GM23338 (cell line): ENCODE results near the gene PPTC7. TPM values are rescaled to one million over a fixed set of nuclear protein-coding genes. Genes with fewer than 3 reads are reported as not detected.
"Not testable (repeated sequence)": the region's sequence is repeated elsewhere in the genome, so short reads cannot be mapped to it uniquely, and the experiment has no call there.

Experiments
- ATAC-seq: fragments of 200-7000 bp; cut with Tn5 transposase; 3 replicates; pipeline ENCODE4 v1.9.1; 2020
- DNase-seq: peaks from one replicate; pipeline ENCODE4 v3.0.0-alpha.2; 2015; ENCODE audit warnings: low spot score
- H2AFZ ChIP-seq: fragments of 200-600 bp; sonication (generic); 2 replicates; pipeline ENCODE4 v1.8.0; 2016; ENCODE audit warnings: antibody characterized with exemption, mild to moderate bottlenecking, moderate library complexity
- H3F3A ChIP-seq: fragments of 200-600 bp; sonication (generic); replicated peaks from 2 replicates; pipeline ENCODE4 v1.8.0; 2017; ENCODE audit warnings: antibody characterized with exemption, mixed run types, low read depth
- H3K27ac ChIP-seq: fragments of 200-600 bp; sonication (generic); 2 replicates; pipeline ENCODE4 v1.6.1; 2016; ENCODE audit warnings: low read depth
- H3K27me3 ChIP-seq: fragments of 200-600 bp; sonication (generic); 2 replicates; pipeline ENCODE4 v1.8.0; 2016; ENCODE audit warnings: mild to moderate bottlenecking, mixed run types, moderate library complexity; ENCODE audit not compliant: insufficient read depth
- H3K36me3 ChIP-seq: fragments of 200-600 bp; sonication (generic); 2 replicates; pipeline ENCODE4 v1.8.0; 2016; ENCODE audit warnings: mild to moderate bottlenecking; ENCODE audit not compliant: insufficient read depth
- H3K4me1 ChIP-seq: fragments of 200-600 bp; sonication (generic); 2 replicates; pipeline ENCODE4 v1.8.0; 2016; ENCODE audit warnings: mild to moderate bottlenecking, moderate library complexity; ENCODE audit not compliant: insufficient read depth
- H3K4me2 ChIP-seq: fragments of 200-600 bp; sonication (generic); 2 replicates; pipeline ENCODE4 v1.7.1; 2017; ENCODE audit warnings: mixed run types
- H3K4me3 ChIP-seq: fragments of 200-600 bp; sonication (generic); 2 replicates; pipeline ENCODE4 v1.6.1; 2016; ENCODE audit warnings: mixed run types
- H3K79me2 ChIP-seq: fragments of 200-600 bp; sonication (generic); replicated peaks from 2 replicates; pipeline ENCODE4 v1.8.0; 2017; ENCODE audit warnings: mild to moderate bottlenecking; ENCODE audit not compliant: insufficient read depth
- H3K9me2 ChIP-seq: fragments of 200-600 bp; sonication (generic); 2 replicates; pipeline ENCODE4 v1.8.0; 2017; ENCODE audit not compliant: insufficient read depth
- H4K20me1 ChIP-seq: fragments of 200-600 bp; sonication (generic); replicated peaks from 2 replicates; pipeline ENCODE4 v1.8.0; 2017; ENCODE audit warnings: mild to moderate bottlenecking; ENCODE audit not compliant: insufficient read depth
- H3K27ac Mint-ChIP-seq: 2 replicates; pipeline ENCODE4 v1.8.0; 2020; ENCODE audit warnings: inconsistent platforms, mild to moderate bottlenecking, moderate library complexity, mixed read lengths
- H3K27me3 Mint-ChIP-seq: 3 replicates; pipeline ENCODE4 v1.8.0; 2022; ENCODE audit warnings: low read depth, mild to moderate bottlenecking, moderate library complexity, mixed read lengths, inconsistent platforms; ENCODE audit not compliant: insufficient read depth, poor library complexity
- H3K36me3 Mint-ChIP-seq: 3 replicates; pipeline ENCODE4 v1.8.0; 2021; ENCODE audit warnings: low read depth, mild to moderate bottlenecking, inconsistent platforms, moderate library complexity, mixed read lengths
- H3K4me1 Mint-ChIP-seq: 3 replicates; pipeline ENCODE4 v1.8.0; 2020; ENCODE audit warnings: mild to moderate bottlenecking, inconsistent platforms, mixed read lengths
- H3K4me3 Mint-ChIP-seq: 3 replicates; pipeline ENCODE4 v1.8.0; 2021; ENCODE audit warnings: moderate library complexity, mild to moderate bottlenecking, inconsistent platforms, mixed read lengths
- H3K9me3 Mint-ChIP-seq: 3 replicates; pipeline ENCODE4 v1.8.0; 2020; ENCODE audit warnings: moderate library complexity, mild to moderate bottlenecking, inconsistent platforms, mixed read lengths
- CREB1 ChIP-seq: fragments of 250-450 bp; sonication (Bioruptor Pico); IDR thresholded peaks from 2 replicates; pipeline ENCODE4 v1.5.0; 2020; ENCODE audit warnings: low read depth, mild to moderate bottlenecking, moderate library complexity
- ETS1 ChIP-seq: IDR thresholded peaks from 2 replicates; pipeline ENCODE4 v1.6.1; 2016; ENCODE audit warnings: antibody characterized with exemption
- EZH2phosphoT487 ChIP-seq: fragments of 200-600 bp; sonication (generic); IDR thresholded peaks from one replicate; pipeline ENCODE4 v1.8.1; 2018; ENCODE audit warnings: antibody characterized with exemption; ENCODE audit not compliant: unreplicated experiment
- JUNB ChIP-seq: IDR thresholded peaks from one replicate; pipeline ENCODE4 v1.6.1; 2016; ENCODE audit warnings: antibody characterized with exemption; ENCODE audit not compliant: unreplicated experiment
- NANOG ChIP-seq: IDR thresholded peaks from 2 replicates; pipeline ENCODE4 v1.6.1; 2016; ENCODE audit warnings: antibody characterized with exemption, borderline replicate concordance
- POLR2AphosphoS5 ChIP-seq: IDR thresholded peaks from 2 replicates; pipeline ENCODE4 v1.6.1; 2016; ENCODE audit warnings: antibody characterized with exemption, low read depth
- STAT1 ChIP-seq: IDR thresholded peaks from one replicate; pipeline ENCODE4 v1.6.1; 2016; ENCODE audit warnings: antibody characterized with exemption; ENCODE audit not compliant: unreplicated experiment
- polyA plus RNA-seq: library from polyadenylated mRNA; unstranded; fragments of >200 nt; fragmentation: Nextera tagmentation; extraction: Ambion mirVana; gene quantifications from 2 replicates; pipeline ENCODE4 v1.2.1, GENCODE V29; 2016
- total RNA-seq: library from RNA; depleted of rRNA; stranded (reverse); fragments of >200 nt; shearing (Covaris generic); gene quantifications from 2 replicates; pipeline ENCODE4 v1.2.3, GENCODE V29; 2014
- TF ChIP-seq, protein P1 (sequence below): IDR thresholded peaks from one replicate; pipeline ENCODE4 v1.6.1; 2018; ENCODE audit warnings: antibody characterized with exemption; ENCODE audit not compliant: unreplicated experiment
- TF ChIP-seq, protein P2 (sequence below), 2 experiments: fragments of 200-600 bp in 1 of 2; sonication (generic) in 1 of 2; conservative IDR thresholded peaks; 2 replicates each; pipeline versions ENCODE4 v1.5.1 to v1.6.1; 2016 to 2017; ENCODE audit warnings: antibody characterized with exemption in 2 of 2, low read depth in 2 of 2, mild to moderate bottlenecking in 2 of 2, moderate library complexity in 1 of 2

PPTC7 gene
- total and polyA plus RNA-seq, 2 experiments from 2014 or later, result 7.5 to 17.5 TPM

DNA sequence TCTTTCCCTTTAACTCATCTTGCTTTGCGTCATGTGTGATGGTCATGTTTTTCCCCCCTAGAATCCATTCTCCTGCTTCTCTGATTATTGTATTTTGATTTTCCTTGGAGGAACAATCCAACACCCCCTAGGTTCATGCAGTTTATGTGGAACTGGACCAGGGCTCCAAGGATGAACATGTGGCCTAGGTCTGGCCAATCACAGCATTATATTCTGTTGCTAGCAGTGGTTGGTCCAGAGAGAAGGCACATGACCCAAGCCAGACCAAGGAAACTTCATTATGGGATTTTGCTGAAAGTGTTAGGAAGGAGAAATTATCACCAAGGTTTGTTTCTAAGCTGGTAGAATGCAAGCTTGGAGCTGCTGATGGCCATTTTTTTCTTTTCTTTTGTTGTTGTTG is 6.9 kb upstream of the PPTC7 start:
- Mint-ChIP-seq H3K4me1 (peaks cover 18% of the 10 kb centered on the region; the same call in 2 of the 3 replicates), H3K27me3 (peaks cover 7% of the 10 kb centered on the region), H3K27ac (no peak overlapping the region), H3K4me3 (no peak overlapping the region), H3K36me3 (no peaks in the 10 kb centered on the region), H3K9me3 (no peaks in the 10 kb centered on the region)
- no peaks in the 10 kb centered on the region for H3F3A ChIP-seq
- no peak for ATAC-seq
- no peaks in the 10 kb centered on the region for H3K79me2 ChIP-seq
- TF ChIP-seq, protein P1, sequence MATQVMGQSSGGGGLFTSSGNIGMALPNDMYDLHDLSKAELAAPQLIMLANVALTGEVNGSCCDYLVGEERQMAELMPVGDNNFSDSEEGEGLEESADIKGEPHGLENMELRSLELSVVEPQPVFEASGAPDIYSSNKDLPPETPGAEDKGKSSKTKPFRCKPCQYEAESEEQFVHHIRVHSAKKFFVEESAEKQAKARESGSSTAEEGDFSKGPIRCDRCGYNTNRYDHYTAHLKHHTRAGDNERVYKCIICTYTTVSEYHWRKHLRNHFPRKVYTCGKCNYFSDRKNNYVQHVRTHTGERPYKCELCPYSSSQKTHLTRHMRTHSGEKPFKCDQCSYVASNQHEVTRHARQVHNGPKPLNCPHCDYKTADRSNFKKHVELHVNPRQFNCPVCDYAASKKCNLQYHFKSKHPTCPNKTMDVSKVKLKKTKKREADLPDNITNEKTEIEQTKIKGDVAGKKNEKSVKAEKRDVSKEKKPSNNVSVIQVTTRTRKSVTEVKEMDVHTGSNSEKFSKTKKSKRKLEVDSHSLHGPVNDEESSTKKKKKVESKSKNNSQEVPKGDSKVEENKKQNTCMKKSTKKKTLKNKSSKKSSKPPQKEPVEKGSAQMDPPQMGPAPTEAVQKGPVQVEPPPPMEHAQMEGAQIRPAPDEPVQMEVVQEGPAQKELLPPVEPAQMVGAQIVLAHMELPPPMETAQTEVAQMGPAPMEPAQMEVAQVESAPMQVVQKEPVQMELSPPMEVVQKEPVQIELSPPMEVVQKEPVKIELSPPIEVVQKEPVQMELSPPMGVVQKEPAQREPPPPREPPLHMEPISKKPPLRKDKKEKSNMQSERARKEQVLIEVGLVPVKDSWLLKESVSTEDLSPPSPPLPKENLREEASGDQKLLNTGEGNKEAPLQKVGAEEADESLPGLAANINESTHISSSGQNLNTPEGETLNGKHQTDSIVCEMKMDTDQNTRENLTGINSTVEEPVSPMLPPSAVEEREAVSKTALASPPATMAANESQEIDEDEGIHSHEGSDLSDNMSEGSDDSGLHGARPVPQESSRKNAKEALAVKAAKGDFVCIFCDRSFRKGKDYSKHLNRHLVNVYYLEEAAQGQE, result no peak
- TF ChIP-seq ETS1, result no peak
- no peak for TF ChIP-seq EZH2phosphoT487
- DNase-seq, result no peak
- no peaks in the 10 kb centered on the region for H4K20me1 ChIP-seq
- H3K36me3 ChIP-seq, result no peaks in the 10 kb centered on the region
- H3K27me3 ChIP-seq, result no peaks in the 10 kb centered on the region
- H2AFZ ChIP-seq, result peak overlapping the region; percentile 56; the same call in 1 of the 2 replicates
- H3K4me1 ChIP-seq, result 0 out of 2 replicates have a peak, but pooled peaks cover 8% of the 10 kb centered on the region
- no peaks in the 10 kb centered on the region for H3K9me2 ChIP-seq
- H3K4me2 ChIP-seq, result no peak overlapping the region
- H3K27ac ChIP-seq, result no peak overlapping the region
- H3K4me3 ChIP-seq, result no peak overlapping the region

DNA sequence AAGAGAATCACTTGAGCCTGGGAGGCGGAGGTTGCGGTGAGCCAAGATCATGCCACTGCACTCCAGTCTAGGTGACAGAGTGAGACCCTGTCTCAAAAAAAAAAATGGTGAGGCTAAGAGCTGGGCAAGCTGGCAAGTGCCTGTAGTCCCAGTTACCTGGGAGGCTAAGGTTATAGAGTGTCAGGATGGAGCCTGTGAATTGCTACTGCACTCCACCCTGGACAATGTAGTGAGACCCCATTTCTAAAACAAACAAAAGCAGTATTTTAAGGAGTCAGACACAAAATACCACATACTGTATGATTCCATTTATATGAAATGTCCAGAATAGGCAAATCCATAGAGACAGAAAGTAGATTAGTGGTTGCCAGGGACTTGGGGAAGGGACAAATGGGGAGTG is 4.0 kb upstream of the PPTC7 start:
- H4K20me1 ChIP-seq, H3K36me3 ChIP-seq, H3K4me2 ChIP-seq, H2AFZ ChIP-seq, H3K36me3 Mint-ChIP-seq, H3K4me3 Mint-ChIP-seq, ATAC-seq, H3K27ac ChIP-seq, H3K27ac Mint-ChIP-seq, H3K27me3 ChIP-seq, DNase-seq, H3F3A ChIP-seq, H3K4me3 ChIP-seq, H3K79me2 ChIP-seq, H3K9me3 Mint-ChIP-seq, H3K9me2 ChIP-seq: not testable (repeated sequence)
- H3K4me1 Mint-ChIP-seq, result peaks cover 34% of the 10 kb centered on the region
- peaks cover 10% of the 10 kb centered on the region for H3K27me3 Mint-ChIP-seq
- peaks cover 16% of the 10 kb centered on the region; the same call in 1 of the 2 replicates for H3K4me1 ChIP-seq

DNA sequence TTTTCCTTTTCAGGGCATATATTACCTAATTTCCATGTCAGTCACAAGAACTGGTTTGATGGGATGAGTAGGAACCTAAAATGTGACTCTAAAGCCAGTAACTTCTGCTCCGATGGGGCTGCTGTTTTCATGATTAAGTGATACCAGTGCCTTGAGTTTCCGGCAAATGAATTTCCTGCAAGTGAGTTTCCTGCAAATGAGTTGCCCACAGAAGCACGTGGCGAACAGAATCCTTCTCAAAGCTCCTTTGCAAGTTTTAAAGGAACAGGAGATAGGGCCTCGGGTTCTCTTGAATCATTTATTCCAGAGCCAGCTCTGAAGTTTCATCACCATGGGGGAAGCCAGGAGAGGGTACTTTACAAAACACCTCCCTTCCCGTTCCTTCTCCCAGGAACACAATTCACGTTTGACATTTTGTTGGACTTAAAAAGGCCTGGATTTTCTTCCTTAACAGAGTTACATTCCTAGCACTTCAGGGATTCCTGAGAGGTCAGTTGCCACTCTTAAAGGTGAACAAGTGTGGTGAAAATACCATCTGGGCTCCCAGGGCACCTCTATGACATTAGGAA is 2.2 kb upstream of the PPTC7 start:
- H3K36me3 ChIP-seq, result no peaks in the 10 kb centered on the region
- Mint-ChIP-seq H3K4me3 (no peak overlapping the region), H3K36me3 (no peaks in the 10 kb centered on the region; the same call in 2 of the 3 replicates), H3K27me3 (peaks cover 16% of the 10 kb centered on the region), H3K27ac (no peak overlapping the region), H3K9me3 (no peaks in the 10 kb centered on the region), H3K4me1 (peaks cover 33% of the 10 kb centered on the region)
- no peak overlapping the region for H3K4me3 ChIP-seq
- no peaks in the 10 kb centered on the region for H3K27me3 ChIP-seq
- peaks cover 17% of the 10 kb centered on the region for H4K20me1 ChIP-seq
- ATAC-seq (no peak), DNase-seq (peak; percentile 26)
- peaks cover 13% of the 10 kb centered on the region; the same call in 1 of the 2 replicates for H3K4me1 ChIP-seq
- no peaks in the 10 kb centered on the region for H3F3A ChIP-seq
- no peak overlapping the region for H3K4me2 ChIP-seq
- H3K9me2 ChIP-seq, result no peaks in the 10 kb centered on the region
- peak overlapping the region; percentile 82 for H2AFZ ChIP-seq
- H3K79me2 ChIP-seq, result peaks cover 24% of the 10 kb centered on the region
- no peak overlapping the region for H3K27ac ChIP-seq
- TF ChIP-seq JUNB (no peak), STAT1 (no peak), POLR2AphosphoS5 (no peak), CREB1 (no peak), NANOG (no peak)
- TF ChIP-seq, protein P2, sequence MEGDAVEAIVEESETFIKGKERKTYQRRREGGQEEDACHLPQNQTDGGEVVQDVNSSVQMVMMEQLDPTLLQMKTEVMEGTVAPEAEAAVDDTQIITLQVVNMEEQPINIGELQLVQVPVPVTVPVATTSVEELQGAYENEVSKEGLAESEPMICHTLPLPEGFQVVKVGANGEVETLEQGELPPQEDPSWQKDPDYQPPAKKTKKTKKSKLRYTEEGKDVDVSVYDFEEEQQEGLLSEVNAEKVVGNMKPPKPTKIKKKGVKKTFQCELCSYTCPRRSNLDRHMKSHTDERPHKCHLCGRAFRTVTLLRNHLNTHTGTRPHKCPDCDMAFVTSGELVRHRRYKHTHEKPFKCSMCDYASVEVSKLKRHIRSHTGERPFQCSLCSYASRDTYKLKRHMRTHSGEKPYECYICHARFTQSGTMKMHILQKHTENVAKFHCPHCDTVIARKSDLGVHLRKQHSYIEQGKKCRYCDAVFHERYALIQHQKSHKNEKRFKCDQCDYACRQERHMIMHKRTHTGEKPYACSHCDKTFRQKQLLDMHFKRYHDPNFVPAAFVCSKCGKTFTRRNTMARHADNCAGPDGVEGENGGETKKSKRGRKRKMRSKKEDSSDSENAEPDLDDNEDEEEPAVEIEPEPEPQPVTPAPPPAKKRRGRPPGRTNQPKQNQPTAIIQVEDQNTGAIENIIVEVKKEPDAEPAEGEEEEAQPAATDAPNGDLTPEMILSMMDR (conservative IDR thresholded peaks at IDR 0.05; ENCODE audit: low read depth in 2 of 2), result no peak
